ENCODE measurements around the gene EPB41L3. TPM values are rescaled to one million over a fixed set of nuclear protein-coding genes. Genes with fewer than 3 reads are reported as not detected.
"Not testable (repeated sequence)": the region's sequence is repeated elsewhere in the genome, so short reads cannot be mapped to it uniquely, and the experiment has no call there.

EPB41L3 gene
- total and polyA plus RNA-seq, 2 donors (not counting 1 experiment from before 2014, with no cell fraction given) = 3.1 to 29.9 TPM

GRCh38 chr18:5513947-5514346 is 29.9 kb downstream of the EPB41L3 start:
- Histone ChIP-seq H3K4me1 (ENCODE audit: control insufficient read depth, extremely low read depth, insufficient read depth, low read length) (no peaks in the 10 kb centered on the region), H3K4me2 (ENCODE audit: extremely low read depth, insufficient read depth, low read length) (no peak overlapping the region), H3K36me3 (ENCODE audit: control insufficient read depth, insufficient read depth, low read length) (no peaks in the 10 kb centered on the region), H2AFZ (ENCODE audit: low read length) (no peak overlapping the region), H3K79me2 (ENCODE audit: control insufficient read depth, insufficient read depth, low read length) (no peaks in the 10 kb centered on the region), H3K4me3 (replicated peaks in 1 of 4; ENCODE audit: control extremely low read depth in 1 of 4, insufficient read depth in 1 of 4, low read depth in 3 of 4, low read length in 4 of 4) (no peak overlapping the region), H4K20me1 (ENCODE audit: control insufficient read depth, extremely low read depth, insufficient read depth, low read length) (no peaks in the 10 kb centered on the region), H3K27ac (ENCODE audit: insufficient read depth, low read length) (no peak overlapping the region), H3K27me3 (ENCODE audit: control insufficient read depth, insufficient read depth, low read length) (no peaks in the 10 kb centered on the region), H3K9ac (ENCODE audit: insufficient read depth, low read length) (no peak overlapping the region), H3K9me3 (ENCODE audit: control insufficient read depth, insufficient read depth, low read depth, low read length) (no peaks in the 10 kb centered on the region)
- no peak for TF ChIP-seq EZH2 (IDR thresholded peaks at IDR 0.05; ENCODE audit: low read length, missing control alignments)
- no peak for TF ChIP-seq CTCF (conservative IDR thresholded peaks at IDR 0.05 in 1 of 2, IDR thresholded peaks at IDR 0.05 in 1 of 2; ENCODE audit: low read depth in 1 of 2, low read length in 2 of 2)
- no peak for DNase-seq (ENCODE audit: low read depth in 2 of 2)

GRCh38 chr18:5512176-5512575 is 31.6 kb downstream of the EPB41L3 start:
- no peak overlapping the region for H3K4me2 ChIP-seq (ENCODE audit: extremely low read depth, insufficient read depth, low read length)
- TF ChIP-seq CTCF (conservative IDR thresholded peaks at IDR 0.05 in 1 of 2, IDR thresholded peaks at IDR 0.05 in 1 of 2; ENCODE audit: low read depth in 1 of 2, low read length in 2 of 2) (no peak), EZH2 (IDR thresholded peaks at IDR 0.05; ENCODE audit: low read length, missing control alignments) (no peak)
- H2AFZ ChIP-seq (ENCODE audit: low read length) = no peak overlapping the region
- no peaks in the 10 kb centered on the region for H3K4me1 ChIP-seq (ENCODE audit: control insufficient read depth, extremely low read depth, insufficient read depth, low read length)
- no peaks in the 10 kb centered on the region for H4K20me1 ChIP-seq (ENCODE audit: control insufficient read depth, extremely low read depth, insufficient read depth, low read length)
- H3K27me3 ChIP-seq (ENCODE audit: control insufficient read depth, insufficient read depth, low read length) = no peaks in the 10 kb centered on the region
- DNase-seq (ENCODE audit: low read depth in 2 of 2) = no peak
- H3K9me3 ChIP-seq (ENCODE audit: control insufficient read depth, insufficient read depth, low read depth, low read length) = no peaks in the 10 kb centered on the region
- H3K4me3 ChIP-seq (replicated peaks in 1 of 4; ENCODE audit: control extremely low read depth in 1 of 4, insufficient read depth in 1 of 4, low read depth in 3 of 4, low read length in 4 of 4) = no peak overlapping the region
- H3K79me2 ChIP-seq (ENCODE audit: control insufficient read depth, insufficient read depth, low read length) = no peaks in the 10 kb centered on the region
- no peaks in the 10 kb centered on the region for H3K36me3 ChIP-seq (ENCODE audit: control insufficient read depth, insufficient read depth, low read length)
- H3K9ac ChIP-seq (ENCODE audit: insufficient read depth, low read length) = no peak overlapping the region
- no peak overlapping the region for H3K27ac ChIP-seq (ENCODE audit: insufficient read depth, low read length)

- not testable (repeated sequence) for H3K27me3 ChIP-seq (ENCODE audit: control insufficient read depth, insufficient read depth, low read length); H3K36me3 ChIP-seq (ENCODE audit: control insufficient read depth, insufficient read depth, low read length); H3K9ac ChIP-seq (ENCODE audit: insufficient read depth, low read length); H3K4me2 ChIP-seq (ENCODE audit: extremely low read depth, insufficient read depth, low read length); H3K4me1 ChIP-seq (ENCODE audit: control insufficient read depth, extremely low read depth, insufficient read depth, low read length); DNase-seq (ENCODE audit: low read depth in 2 of 2); H2AFZ ChIP-seq (ENCODE audit: low read length); H3K79me2 ChIP-seq (ENCODE audit: control insufficient read depth, insufficient read depth, low read length); H3K9me3 ChIP-seq (ENCODE audit: control insufficient read depth, insufficient read depth, low read depth, low read length); H3K4me3 ChIP-seq (replicated peaks in 1 of 4; ENCODE audit: control extremely low read depth in 1 of 4, insufficient read depth in 1 of 4, low read depth in 3 of 4, low read length in 4 of 4); H3K27ac ChIP-seq (ENCODE audit: insufficient read depth, low read length); H4K20me1 ChIP-seq (ENCODE audit: control insufficient read depth, extremely low read depth, insufficient read depth, low read length)
Measured at GRCh38 chr18:5511541-5511940, 32.3 kb downstream of the EPB41L3 start.

Data from fibroblast of lung (primary cell).